DOHH2 (cell line): Measurements from ENCODE around the gene ZNF518B.
A peak's percentile ranks its signal among the peaks of the same experiment; 100 is the strongest.

Experiments
- H3F3A ChIP-seq: fragments of 200-600 bp; sonication (generic), shearing (Covaris generic); 2 replicates; pipeline ENCODE4 v1.6.0; 2016; ENCODE audit warnings: antibody characterized with exemption, mild to moderate bottlenecking; ENCODE audit not compliant: control insufficient read depth, insufficient read depth
- H3K27ac ChIP-seq: fragments of 200-600 bp; sonication (generic); 2 replicates; pipeline ENCODE4 v1.5.1; 2014; ENCODE audit warnings: low read depth, mild to moderate bottlenecking, low read length, moderate library complexity
- H3K27me3 ChIP-seq: fragments of 200-600 bp; sonication (generic); 2 replicates; pipeline ENCODE4 v1.6.1; 2014; ENCODE audit warnings: mild to moderate bottlenecking, low read length, mixed read lengths; ENCODE audit not compliant: control insufficient read depth
- H3K36me3 ChIP-seq: fragments of 200-600 bp; sonication (generic); 2 replicates; pipeline ENCODE4 v1.6.1; 2014; ENCODE audit warnings: mild to moderate bottlenecking, low read length, moderate library complexity, mixed read lengths; ENCODE audit not compliant: control insufficient read depth
- H3K4me1 ChIP-seq: fragments of 200-600 bp; sonication (generic); 2 replicates; pipeline ENCODE4 v1.6.1; 2014; ENCODE audit warnings: mild to moderate bottlenecking, low read length, mixed read lengths; ENCODE audit not compliant: control insufficient read depth
- H3K4me2 ChIP-seq: fragments of 200-600 bp; sonication (generic); 2 replicates; pipeline ENCODE4 v1.6.0; 2014; ENCODE audit warnings: mild to moderate bottlenecking, low read length, moderate library complexity
- H3K4me3 ChIP-seq: fragments of 200-600 bp; sonication (generic); 2 replicates; pipeline ENCODE4 v1.5.1; 2014; ENCODE audit warnings: mild to moderate bottlenecking, low read length, mixed read lengths
- H3K79me2 ChIP-seq: fragments of 200-600 bp; sonication (generic); 2 replicates; pipeline ENCODE4 v1.6.1; 2014; ENCODE audit warnings: mild to moderate bottlenecking, low read length, mixed read lengths; ENCODE audit not compliant: control insufficient read depth
- H3K9me2 ChIP-seq: fragments of 200-600 bp; sonication (generic); replicated peaks from 2 replicates; pipeline ENCODE4 v1.6.1; 2014; ENCODE audit warnings: mild to moderate bottlenecking, low read length, mixed read lengths; ENCODE audit not compliant: control insufficient read depth
- H3K9me3 ChIP-seq: fragments of 200-600 bp; sonication (generic); 2 replicates; pipeline ENCODE4 v1.6.1; 2014; ENCODE audit warnings: antibody characterized with exemption, low read length, mixed read lengths; ENCODE audit not compliant: control insufficient read depth, insufficient read depth
- H4K20me1 ChIP-seq: fragments of 200-600 bp; sonication (generic); 2 replicates; pipeline ENCODE4 v1.6.0; 2014; ENCODE audit warnings: low read depth, mild to moderate bottlenecking, antibody characterized with exemption, low read length, moderate library complexity; ENCODE audit not compliant: control insufficient read depth, insufficient read depth
- EZH2phosphoT487 ChIP-seq: fragments of 200-600 bp; sonication (generic); IDR thresholded peaks from 2 replicates; pipeline ENCODE4 v1.6.1; 2017; ENCODE audit warnings: borderline replicate concordance, mild to moderate bottlenecking, antibody characterized with exemption, low read length, moderate library complexity, mixed read lengths
- TF ChIP-seq, protein P1 (sequence below): fragments of 200-600 bp; sonication (generic); IDR thresholded peaks from one replicate; pipeline ENCODE4 v1.5.1; 2014; ENCODE audit warnings: antibody characterized with exemption, mild to moderate bottlenecking, low read depth, low read length; ENCODE audit not compliant: poor library complexity, severe bottlenecking

Gene ZNF518B

DNA sequence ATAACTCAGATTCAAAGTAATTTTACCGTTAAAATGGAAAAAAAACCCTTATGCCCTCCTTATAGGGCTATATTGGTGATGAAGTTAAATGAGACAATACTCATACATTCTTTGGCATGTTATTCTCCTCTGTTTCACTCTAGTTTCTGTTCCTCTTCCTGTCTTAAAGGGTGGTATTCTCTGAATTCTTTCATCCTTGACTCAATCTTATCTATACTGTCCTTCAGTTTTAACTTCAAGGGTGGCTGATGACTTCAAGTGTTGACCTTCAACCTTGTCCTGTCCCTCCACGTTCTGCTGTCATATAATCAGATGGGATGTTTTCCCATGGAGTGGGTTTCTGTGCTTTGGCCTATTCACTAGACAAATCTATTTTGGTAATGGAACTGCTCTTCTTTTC is 44.0 kb downstream of the ZNF518B start:
- H3K27me3 ChIP-seq, result no peaks in the 10 kb centered on the region
- no peak overlapping the region for H3K4me2 ChIP-seq

DNA sequence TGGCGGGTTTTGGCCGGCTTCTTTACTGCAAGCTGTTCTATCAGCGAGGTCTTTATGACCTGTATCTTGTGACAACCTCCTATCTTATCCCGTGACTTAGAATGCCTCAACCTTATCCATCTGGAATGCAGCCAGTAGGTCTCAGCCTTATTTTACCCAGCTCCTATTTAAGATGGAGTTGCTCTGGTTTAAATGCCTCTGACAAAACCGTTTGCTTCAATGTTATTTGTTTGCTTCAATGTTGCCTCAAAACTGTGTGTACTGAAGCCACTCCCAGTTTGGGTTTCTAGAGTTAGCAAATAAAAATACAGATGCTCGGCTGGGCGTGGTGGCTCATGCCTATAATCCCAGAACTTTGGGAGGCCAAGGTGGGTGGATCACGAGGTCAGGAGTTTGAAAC is 51.6 kb downstream of the ZNF518B start:
- no peaks in the 10 kb centered on the region for H3K9me2 ChIP-seq
- no peaks in the 10 kb centered on the region for H3K9me3 ChIP-seq
- H4K20me1 ChIP-seq, result no peaks in the 10 kb centered on the region
- no peak overlapping the region for H3K27ac ChIP-seq
- H3K36me3 ChIP-seq, result no peaks in the 10 kb centered on the region
- TF ChIP-seq EZH2phosphoT487, result no peak
- TF ChIP-seq, protein P1, sequence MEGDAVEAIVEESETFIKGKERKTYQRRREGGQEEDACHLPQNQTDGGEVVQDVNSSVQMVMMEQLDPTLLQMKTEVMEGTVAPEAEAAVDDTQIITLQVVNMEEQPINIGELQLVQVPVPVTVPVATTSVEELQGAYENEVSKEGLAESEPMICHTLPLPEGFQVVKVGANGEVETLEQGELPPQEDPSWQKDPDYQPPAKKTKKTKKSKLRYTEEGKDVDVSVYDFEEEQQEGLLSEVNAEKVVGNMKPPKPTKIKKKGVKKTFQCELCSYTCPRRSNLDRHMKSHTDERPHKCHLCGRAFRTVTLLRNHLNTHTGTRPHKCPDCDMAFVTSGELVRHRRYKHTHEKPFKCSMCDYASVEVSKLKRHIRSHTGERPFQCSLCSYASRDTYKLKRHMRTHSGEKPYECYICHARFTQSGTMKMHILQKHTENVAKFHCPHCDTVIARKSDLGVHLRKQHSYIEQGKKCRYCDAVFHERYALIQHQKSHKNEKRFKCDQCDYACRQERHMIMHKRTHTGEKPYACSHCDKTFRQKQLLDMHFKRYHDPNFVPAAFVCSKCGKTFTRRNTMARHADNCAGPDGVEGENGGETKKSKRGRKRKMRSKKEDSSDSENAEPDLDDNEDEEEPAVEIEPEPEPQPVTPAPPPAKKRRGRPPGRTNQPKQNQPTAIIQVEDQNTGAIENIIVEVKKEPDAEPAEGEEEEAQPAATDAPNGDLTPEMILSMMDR, result no peak
- no peak overlapping the region for H3K4me2 ChIP-seq
- H3K27me3 ChIP-seq, result no peaks in the 10 kb centered on the region
- H3K4me1 ChIP-seq, result no peaks in the 10 kb centered on the region
- H3K79me2 ChIP-seq, result no peaks in the 10 kb centered on the region
- H3F3A ChIP-seq, result no peaks in the 10 kb centered on the region
- H3K4me3 ChIP-seq, result no peak overlapping the region

More for the DNA sequence above, 44.0 kb downstream of the ZNF518B start:
- Histone ChIP-seq H3K9me2 (no peaks in the 10 kb centered on the region), H3K4me1 (peaks cover 4% of the 10 kb centered on the region; the same call in 1 of the 2 replicates), H3F3A (no peaks in the 10 kb centered on the region), H3K36me3 (no peaks in the 10 kb centered on the region), H3K27ac (no peak overlapping the region), H3K4me3 (no peak overlapping the region), H3K9me3 (no peaks in the 10 kb centered on the region), H4K20me1 (no peaks in the 10 kb centered on the region), H3K79me2 (no peaks in the 10 kb centered on the region)
- TF ChIP-seq, protein P1, result no peak
- TF ChIP-seq EZH2phosphoT487, result no peak

DNA sequence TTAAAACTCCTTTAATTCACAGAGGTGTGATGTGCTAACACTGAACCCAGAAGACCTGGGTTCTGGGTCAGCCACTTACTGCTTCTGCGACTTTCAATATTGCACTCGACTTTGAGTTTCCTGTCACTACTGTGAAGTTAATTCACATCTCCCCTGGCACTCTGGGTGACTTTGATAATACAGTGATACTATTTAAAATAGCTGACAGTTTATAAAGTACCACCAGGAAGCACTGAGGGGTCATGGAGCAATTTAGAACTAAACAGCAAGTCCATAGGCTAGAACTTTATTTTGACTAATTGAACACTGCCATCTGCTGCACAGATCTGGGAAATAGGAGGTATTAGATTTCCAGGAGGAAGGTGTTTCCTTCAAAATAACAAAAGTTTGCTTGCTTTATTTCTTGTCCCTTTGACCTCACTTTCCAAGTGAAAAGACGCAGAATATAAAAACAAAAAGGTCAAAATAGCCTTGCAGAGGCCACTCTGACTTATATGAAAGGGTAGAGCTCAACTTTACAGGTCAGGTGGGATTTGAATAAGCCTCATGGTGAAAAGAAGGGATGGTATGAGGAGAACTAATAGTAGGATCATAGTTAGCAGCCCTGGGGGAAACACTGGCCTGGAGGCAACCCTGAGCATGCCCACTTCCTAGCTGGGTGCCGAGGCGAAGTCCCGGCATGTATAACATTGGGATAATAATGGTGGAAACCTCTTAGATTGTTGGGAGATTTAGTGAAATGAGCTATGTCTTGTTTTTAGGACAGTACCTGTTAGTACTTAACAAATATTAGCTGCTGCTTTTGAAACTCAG is 53.4 kb downstream of the ZNF518B start:
- no peak for TF ChIP-seq EZH2phosphoT487
- TF ChIP-seq, protein P1, result peak; percentile 46
- no peaks in the 10 kb centered on the region for H3F3A ChIP-seq

More for the DNA sequence above, 53.4 kb downstream of the ZNF518B start:
- Histone ChIP-seq H3K79me2 (no peaks in the 10 kb centered on the region), H3K27me3 (no peaks in the 10 kb centered on the region), H3K36me3 (no peaks in the 10 kb centered on the region), H3K9me2 (no peaks in the 10 kb centered on the region), H3K4me3 (no peak overlapping the region), H3K4me2 (no peak overlapping the region), H3K27ac (no peak overlapping the region), H3K4me1 (no peaks in the 10 kb centered on the region), H3K9me3 (no peaks in the 10 kb centered on the region), H4K20me1 (no peaks in the 10 kb centered on the region)
